HEK293 (cell line): ENCODE results near the gene SH2D1B.

Source experiments
- CTCF ChIP-seq: fragments of 450-650 bp; formaldehyde crosslinking; IDR thresholded peaks from 2 replicates; pipeline ENCODE4 v1.5.1; 2016; ENCODE audit warnings: missing biosample characterization, missing genetic modification characterization
- ELK4 ChIP-seq: IDR thresholded peaks from 2 replicates; pipeline ENCODE4 v1.6.1; 2011; ENCODE audit warnings: mild to moderate bottlenecking, low read depth, low read length, borderline replicate concordance
- SETDB1 ChIP-seq: IDR thresholded peaks from one replicate; pipeline ENCODE4 v1.6.1; 2017; ENCODE audit warnings: mild to moderate bottlenecking, low read length, moderate library complexity, mixed read lengths; ENCODE audit not compliant: insufficient read length
- ZNF621 ChIP-seq: fragments of 450-650 bp; formaldehyde crosslinking; IDR thresholded peaks from 2 replicates; pipeline ENCODE4 v1.5.1; 2017; ENCODE audit warnings: missing biosample characterization, missing genetic modification characterization

- no peak for TF ChIP-seq ZNF621 (tag by site-specific recombination)
- TF ChIP-seq CTCF (tag by site-specific recombination) = no peak
- TF ChIP-seq ELK4 = no peak
- no peak for TF ChIP-seq SETDB1
Observed at GRCh38 chr1:162406811-162407210, 5.1 kb downstream of the SH2D1B start.
